SH-SY5Y (cell line): Measurements from ENCODE around the gene BTG1.

Experiments
- GATA2 ChIP-seq: IDR thresholded peaks from 2 replicates; pipeline ENCODE4 v1.6.1; 2011; ENCODE audit warnings: mild to moderate bottlenecking, low read depth, low read length
- GATA3 ChIP-seq: IDR thresholded peaks from 2 replicates; pipeline ENCODE4 v1.6.1; 2011; ENCODE audit warnings: low read depth, mild to moderate bottlenecking, low read length, moderate library complexity

The BTG1 gene

DNA sequence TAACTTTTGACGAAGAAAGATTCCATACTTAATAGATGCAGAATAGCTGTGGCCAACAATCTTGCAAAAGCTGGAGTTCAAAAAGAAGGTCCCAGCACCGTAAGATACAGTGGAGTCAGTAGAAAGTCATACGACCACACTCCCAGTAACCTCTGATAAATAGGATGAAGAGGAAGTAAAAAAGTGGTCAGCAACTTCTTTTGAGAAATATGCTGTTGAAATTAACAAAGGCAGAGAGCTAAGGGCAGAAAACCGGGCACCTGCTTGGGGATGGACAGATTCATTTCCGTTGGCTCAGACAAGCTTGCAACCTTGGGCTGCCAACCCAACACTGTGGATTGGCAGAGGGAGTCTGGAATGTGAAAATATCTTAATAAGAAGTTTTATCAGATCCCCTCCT is 40.0 kb downstream of the BTG1 start:
- TF ChIP-seq GATA2, result no peak
- no peak for TF ChIP-seq GATA3

DNA sequence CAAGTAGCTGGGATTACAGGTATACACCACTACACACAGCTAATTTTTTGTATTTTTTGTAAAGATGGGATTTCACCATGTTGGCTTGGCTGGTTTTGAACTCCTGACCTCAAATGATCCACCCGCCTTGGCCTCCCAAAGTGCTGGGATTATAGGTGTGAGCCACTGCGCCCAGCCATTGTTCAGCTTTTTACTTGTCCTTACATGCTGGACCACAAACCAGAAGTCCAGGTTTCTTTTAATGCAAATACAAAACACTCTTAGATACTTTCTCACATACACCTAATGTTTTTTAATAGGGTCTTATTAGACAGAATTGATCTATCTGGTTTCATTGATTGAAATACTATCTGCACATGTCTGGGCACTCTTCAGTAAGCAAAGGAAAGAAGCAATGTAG is 40.5 kb downstream of the BTG1 start:
- TF ChIP-seq GATA3 (no peak), GATA2 (no peak)

DNA sequence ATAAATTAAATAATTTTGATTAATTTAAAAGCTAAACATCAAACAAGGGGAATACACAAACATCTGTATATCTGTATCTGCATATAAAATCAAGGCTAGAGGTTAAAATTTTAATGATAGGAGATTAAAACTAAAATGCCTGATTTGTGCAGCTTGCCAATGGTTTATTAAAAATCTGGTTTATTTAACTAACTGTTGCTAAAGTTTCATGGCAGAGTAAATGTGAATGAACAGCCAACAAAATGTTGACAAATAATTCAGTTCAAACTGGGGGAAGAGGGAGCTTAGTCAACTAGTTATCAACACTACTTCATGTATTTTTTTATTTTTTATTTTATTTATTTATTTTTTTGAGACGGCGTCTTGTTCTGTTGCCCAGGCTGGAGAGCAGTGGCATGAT is 43.0 kb downstream of the BTG1 start:
- TF ChIP-seq GATA3, result no peak
- no peak for TF ChIP-seq GATA2

DNA sequence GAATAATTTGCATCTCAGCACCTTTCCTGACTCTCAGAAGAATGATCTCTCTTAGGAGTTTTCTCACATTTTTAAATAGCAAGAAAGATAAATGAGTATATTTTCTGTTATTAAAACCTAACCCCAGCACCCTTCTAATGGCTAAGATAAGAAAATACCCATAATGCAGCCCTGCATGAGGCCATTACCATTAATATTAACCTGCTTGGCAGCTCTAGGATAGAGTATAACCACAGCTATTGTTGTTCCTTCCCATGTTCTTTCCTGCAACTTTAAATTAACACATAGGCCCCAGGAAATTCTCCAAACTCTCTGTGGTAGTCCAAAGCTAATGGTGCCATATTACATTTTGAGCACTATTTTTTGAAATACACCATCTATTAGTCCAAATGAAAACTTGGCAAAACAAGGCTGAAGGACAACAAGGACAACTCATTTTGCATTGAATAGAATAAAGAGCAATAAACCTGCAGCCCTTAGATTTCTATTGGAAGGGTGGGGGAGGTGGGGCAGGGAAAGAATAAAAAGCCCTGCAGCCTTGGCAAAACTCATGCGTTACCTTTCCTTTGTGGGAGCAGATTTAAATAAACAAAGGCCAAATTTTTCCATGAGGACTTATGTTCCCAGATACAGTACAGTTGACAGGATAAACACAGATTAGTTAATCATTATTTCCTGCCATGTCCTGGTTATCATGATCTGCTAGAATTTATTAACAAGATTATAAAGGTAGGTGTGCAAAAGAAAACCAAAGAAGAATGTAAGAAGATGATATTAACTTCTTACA is 46.9 kb downstream of the BTG1 start:
- TF ChIP-seq GATA2, result no peak
- TF ChIP-seq GATA3, result no peak

DNA sequence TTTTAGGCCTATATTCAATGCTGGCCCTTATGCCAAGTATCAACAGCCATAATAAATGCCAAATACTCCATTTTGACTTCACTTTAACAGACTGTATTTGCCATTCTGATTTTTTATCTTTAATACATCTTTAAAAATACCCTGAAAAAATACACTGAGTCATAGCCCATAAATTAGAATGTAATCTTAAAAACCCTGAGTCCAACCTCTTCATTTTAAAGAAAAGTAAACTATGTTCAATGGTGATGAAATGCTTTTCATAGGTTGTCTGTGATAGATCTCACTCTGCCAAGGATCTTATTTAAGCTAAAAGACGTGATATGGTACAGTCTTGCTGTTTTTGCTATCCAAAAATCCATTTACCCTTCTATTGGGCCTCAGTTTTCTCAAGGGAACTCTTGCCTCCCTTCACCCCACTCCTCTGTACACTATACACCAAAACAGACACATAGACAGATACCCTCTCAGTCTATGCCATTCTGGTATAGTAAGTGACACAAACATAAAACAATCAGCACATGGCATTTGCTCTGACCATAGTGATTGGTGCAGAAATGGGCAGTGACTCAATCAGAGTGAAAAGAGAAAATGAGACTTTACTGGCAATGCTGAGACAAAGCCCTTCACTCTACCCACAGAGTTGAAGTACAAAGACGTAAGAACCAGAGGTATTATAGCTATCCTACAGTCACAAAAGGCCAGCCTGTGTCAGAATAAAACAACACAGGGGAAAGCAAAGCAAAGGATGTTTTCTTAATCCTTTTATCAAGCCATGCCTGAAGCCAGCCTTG is 49.1 kb downstream of the BTG1 start:
- TF ChIP-seq GATA2, result no peak
- TF ChIP-seq GATA3, result no peak

DNA sequence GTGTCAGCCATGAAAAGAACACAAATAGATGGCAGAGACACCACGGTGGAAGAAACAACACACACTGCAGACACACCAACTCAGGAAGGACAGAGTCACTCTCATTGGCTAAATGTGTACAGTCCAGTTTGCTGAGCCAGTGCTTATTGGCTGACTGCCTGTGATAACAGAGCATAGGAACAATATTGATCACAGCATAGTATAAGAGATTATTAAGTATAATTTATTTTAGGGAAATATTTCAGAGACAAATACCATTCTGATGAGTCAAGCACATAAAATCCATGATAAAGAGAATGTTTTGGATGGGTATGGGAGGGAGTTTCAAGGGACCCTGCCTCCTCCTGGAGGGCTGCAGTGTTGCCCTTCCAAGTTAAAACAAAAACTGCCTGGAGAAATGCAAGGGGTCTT is 50.9 kb downstream of the BTG1 start:
- no peak for TF ChIP-seq GATA2
